ENCODE measurements around the gene CALR.

DNA sequence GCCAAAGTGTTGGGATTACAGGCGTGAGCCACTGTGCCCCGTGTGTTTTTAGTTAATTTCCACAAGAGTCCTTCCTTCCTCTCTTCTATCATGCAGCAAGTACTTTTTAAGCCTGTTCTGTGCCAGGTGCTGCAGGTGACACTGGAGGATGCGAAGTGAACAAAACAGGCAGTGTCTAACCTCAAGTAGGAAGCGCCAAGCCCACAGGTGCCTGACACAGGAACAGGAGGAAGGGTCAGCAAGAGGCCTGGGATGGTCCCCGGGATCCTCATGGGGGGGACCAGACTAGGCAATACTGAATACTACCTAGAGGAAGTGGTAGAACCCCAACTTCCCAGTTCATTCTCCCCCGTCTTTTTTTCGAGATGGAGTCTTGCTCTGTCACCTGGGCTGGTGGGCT, 1.8 kb upstream of the CALR start:
- TF ChIP-seq POLR2A (IDR thresholded peaks at IDR 0.05; ENCODE audit: low read depth, low read length), result no peak
- TF ChIP-seq, protein P1, sequence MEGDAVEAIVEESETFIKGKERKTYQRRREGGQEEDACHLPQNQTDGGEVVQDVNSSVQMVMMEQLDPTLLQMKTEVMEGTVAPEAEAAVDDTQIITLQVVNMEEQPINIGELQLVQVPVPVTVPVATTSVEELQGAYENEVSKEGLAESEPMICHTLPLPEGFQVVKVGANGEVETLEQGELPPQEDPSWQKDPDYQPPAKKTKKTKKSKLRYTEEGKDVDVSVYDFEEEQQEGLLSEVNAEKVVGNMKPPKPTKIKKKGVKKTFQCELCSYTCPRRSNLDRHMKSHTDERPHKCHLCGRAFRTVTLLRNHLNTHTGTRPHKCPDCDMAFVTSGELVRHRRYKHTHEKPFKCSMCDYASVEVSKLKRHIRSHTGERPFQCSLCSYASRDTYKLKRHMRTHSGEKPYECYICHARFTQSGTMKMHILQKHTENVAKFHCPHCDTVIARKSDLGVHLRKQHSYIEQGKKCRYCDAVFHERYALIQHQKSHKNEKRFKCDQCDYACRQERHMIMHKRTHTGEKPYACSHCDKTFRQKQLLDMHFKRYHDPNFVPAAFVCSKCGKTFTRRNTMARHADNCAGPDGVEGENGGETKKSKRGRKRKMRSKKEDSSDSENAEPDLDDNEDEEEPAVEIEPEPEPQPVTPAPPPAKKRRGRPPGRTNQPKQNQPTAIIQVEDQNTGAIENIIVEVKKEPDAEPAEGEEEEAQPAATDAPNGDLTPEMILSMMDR (IDR thresholded peaks at IDR 0.05; ENCODE audit: extremely low read depth in 1 of 2, insufficient read depth in 1 of 2, low read depth in 1 of 2, low read length in 2 of 2), result no peak

Measured in endothelial cell of umbilical vein (primary cell).